DND-41 (cell line): ENCODE results near the gene SENP6.
"Not testable (repeated sequence)": the region's sequence is repeated elsewhere in the genome, so short reads cannot be mapped to it uniquely, and the experiment has no call there.

Experiments
- ATAC-seq: fragments of 200-7000 bp; cut with Tn5 transposase; 3 replicates; pipeline ENCODE4 v1.9.1; 2021; ENCODE audit warnings: low read depth; ENCODE audit not compliant: insufficient read depth
- DNase-seq: peaks from one replicate; pipeline ENCODE4 v3.0.0-alpha.2; 2020
- H2AFZ ChIP-seq: 2 replicates; pipeline ENCODE4 v1.6.0; 2012; ENCODE audit warnings: low read depth, low read length
- H3K27ac ChIP-seq: 2 replicates; pipeline ENCODE4 v1.5.1; 2012; ENCODE audit warnings: low read length, inconsistent platforms
- H3K27me3 ChIP-seq: fragments of 200-600 bp; sonication (generic); 2 replicates; pipeline ENCODE4 v1.6.0; 2012; ENCODE audit warnings: low read length, mild to moderate bottlenecking, inconsistent platforms; ENCODE audit not compliant: insufficient read depth, poor library complexity
- H3K36me3 ChIP-seq: 2 replicates; pipeline ENCODE4 v1.5.1; 2012; ENCODE audit warnings: low read length, inconsistent platforms; ENCODE audit not compliant: insufficient read depth
- H3K4me1 ChIP-seq: 2 replicates; pipeline ENCODE4 v1.5.1; 2012; ENCODE audit warnings: mild to moderate bottlenecking, low read length; ENCODE audit not compliant: insufficient read depth
- H3K4me2 ChIP-seq: 2 replicates; pipeline ENCODE4 v1.6.0; 2012; ENCODE audit warnings: mild to moderate bottlenecking, moderate library complexity, low read length, inconsistent platforms; ENCODE audit not compliant: insufficient read depth
- H3K4me3 ChIP-seq, 2 experiments: fragments of 200-600 bp in 1 of 2; shearing (Covaris generic) in 1 of 2; 2 replicates each; pipeline ENCODE4 v1.5.1; 2012 to 2016; ENCODE audit warnings: inconsistent platforms in 2 of 2, low read length in 2 of 2, mild to moderate bottlenecking in 2 of 2, low read depth in 1 of 2, moderate library complexity in 1 of 2
- H3K79me2 ChIP-seq: 2 replicates; pipeline ENCODE4 v1.6.0; 2012; ENCODE audit warnings: low read length, inconsistent platforms; ENCODE audit not compliant: insufficient read depth
- H3K9ac ChIP-seq: 2 replicates; pipeline ENCODE4 v1.6.0; 2012; ENCODE audit warnings: low read depth, mild to moderate bottlenecking, inconsistent platforms, low read length, moderate library complexity
- H3K9me3 ChIP-seq: 2 replicates; pipeline ENCODE4 v1.5.1; 2012; ENCODE audit warnings: low read length, moderate library complexity, mild to moderate bottlenecking, inconsistent platforms; ENCODE audit not compliant: insufficient read depth, severe bottlenecking
- H4K20me1 ChIP-seq: 2 replicates; pipeline ENCODE4 v1.6.0; 2012; ENCODE audit warnings: low read length; ENCODE audit not compliant: insufficient read depth
- CTCF ChIP-seq: IDR thresholded peaks from 2 replicates; pipeline ENCODE4 v1.5.1; 2012; ENCODE audit warnings: borderline replicate concordance, low read length, moderate library complexity, mild to moderate bottlenecking; ENCODE audit not compliant: poor library complexity, severe bottlenecking; ENCODE audit errors: extremely low read depth
- EZH2 ChIP-seq: IDR thresholded peaks from 3 replicates; pipeline ENCODE4 v1.6.1; 2012; ENCODE audit warnings: borderline replicate concordance, low read depth, mild to moderate bottlenecking, moderate library complexity, low read length, inconsistent platforms; ENCODE audit not compliant: severe bottlenecking

SENP6 gene

GRCh38 chr6:75581231-75581630 lies 20.4 kb upstream of the SENP6 start:
- DNase-seq (no peak), ATAC-seq (no peak)
- H4K20me1 ChIP-seq: no peaks in the 10 kb centered on the region
- no peaks in the 10 kb centered on the region for H3K9me3 ChIP-seq
- no peak overlapping the region for H3K9ac ChIP-seq
- no peak overlapping the region for H2AFZ ChIP-seq
- no peak overlapping the region for H3K4me3 ChIP-seq
- TF ChIP-seq EZH2 (no peak), CTCF (no peak)
- H3K4me2 ChIP-seq: no peak overlapping the region
- no peak overlapping the region for H3K27ac ChIP-seq
- no peaks in the 10 kb centered on the region for H3K27me3 ChIP-seq
- no peaks in the 10 kb centered on the region for H3K4me1 ChIP-seq
- H3K79me2 ChIP-seq: no peaks in the 10 kb centered on the region
- no peaks in the 10 kb centered on the region for H3K36me3 ChIP-seq

- not testable (repeated sequence) for H3K27me3 ChIP-seq, H2AFZ ChIP-seq, H4K20me1 ChIP-seq, H3K4me1 ChIP-seq, H3K9me3 ChIP-seq, H3K4me3 ChIP-seq, H3K79me2 ChIP-seq, DNase-seq, H3K4me2 ChIP-seq, ATAC-seq, H3K27ac ChIP-seq, H3K36me3 ChIP-seq, H3K9ac ChIP-seq
Observed at GRCh38 chr6:75584552-75584951, 17.1 kb upstream of the SENP6 start.

GRCh38 chr6:75588948-75589347 lies 12.7 kb upstream of the SENP6 start:
- no peak overlapping the region for H2AFZ ChIP-seq
- H3K27me3 ChIP-seq: no peaks in the 10 kb centered on the region
- ATAC-seq (no peak), DNase-seq (no peak)
- H3K79me2 ChIP-seq: no peaks in the 10 kb centered on the region
- H3K4me2 ChIP-seq: no peak overlapping the region
- no peaks in the 10 kb centered on the region for H3K9me3 ChIP-seq
- H3K4me1 ChIP-seq: no peaks in the 10 kb centered on the region
- no peak overlapping the region for H3K4me3 ChIP-seq
- H3K9ac ChIP-seq: no peak overlapping the region
- H3K36me3 ChIP-seq: no peaks in the 10 kb centered on the region
- no peaks in the 10 kb centered on the region for H4K20me1 ChIP-seq
- no peak for TF ChIP-seq CTCF
- no peak for TF ChIP-seq EZH2
- H3K27ac ChIP-seq: no peak overlapping the region

GRCh38 chr6:75590370-75590769 lies 11.3 kb upstream of the SENP6 start:
- Histone ChIP-seq H3K79me2 (no peaks in the 10 kb centered on the region), H3K4me3 (no peak overlapping the region), H3K4me1 (no peaks in the 10 kb centered on the region), H2AFZ (no peak overlapping the region), H3K9me3 (no peaks in the 10 kb centered on the region), H4K20me1 (no peaks in the 10 kb centered on the region), H3K36me3 (no peaks in the 10 kb centered on the region), H3K4me2 (no peak overlapping the region), H3K27ac (no peak overlapping the region), H3K9ac (no peak overlapping the region), H3K27me3 (no peaks in the 10 kb centered on the region)
- DNase-seq: no peak
- ATAC-seq: no peak
- TF ChIP-seq CTCF (no peak), EZH2 (no peak)

- not testable (repeated sequence) for DNase-seq, H3K9me3 ChIP-seq, H3K36me3 ChIP-seq, H3K27ac ChIP-seq, H2AFZ ChIP-seq, H4K20me1 ChIP-seq, H3K4me2 ChIP-seq, H3K9ac ChIP-seq, ATAC-seq, H3K27me3 ChIP-seq, H3K4me3 ChIP-seq
- Histone ChIP-seq H3K4me1 (peaks cover 12% of the 10 kb centered on the region), H3K79me2 (peaks cover 12% of the 10 kb centered on the region)
Observed at GRCh38 chr6:75596380-75596779, 5.3 kb upstream of the SENP6 start.
